AG04449 (cell line): ENCODE results near the gene ADGRL2.

Experiments
- CTCF ChIA-PET: fragments of 350-600 bp; formaldehyde crosslinking; extraction: SDS; loops from one replicate; lab custom pipeline; 2021; ENCODE audit warnings: antibody characterized with exemption; lab: Yijun Ruan, JAX
- POLR2A ChIA-PET: fragments of 400-600, 350-600 bp; formaldehyde crosslinking; extraction: SDS; loops from one replicate; lab custom pipeline; 2020; ENCODE audit warnings: antibody characterized with exemption, inconsistent platforms; lab: Yijun Ruan, JAX
- DNase-seq: peaks from one replicate; pipeline ENCODE4 v3.0.0-alpha.2; 2010; ENCODE audit warnings: low read depth, low spot score
- H3K4me3 ChIP-seq: 2 replicates; pipeline ENCODE4 v1.5.1; 2011; ENCODE audit warnings: low read depth, mild to moderate bottlenecking, control low read depth, low read length
- CTCF ChIP-seq: IDR thresholded peaks from one replicate; pipeline ENCODE4 v1.5.1; 2011; ENCODE audit warnings: mild to moderate bottlenecking, moderate library complexity, low read length, control low read depth, inconsistent platforms; ENCODE audit not compliant: insufficient read depth; ENCODE audit errors: missing control alignments

Gene ADGRL2

DNA sequence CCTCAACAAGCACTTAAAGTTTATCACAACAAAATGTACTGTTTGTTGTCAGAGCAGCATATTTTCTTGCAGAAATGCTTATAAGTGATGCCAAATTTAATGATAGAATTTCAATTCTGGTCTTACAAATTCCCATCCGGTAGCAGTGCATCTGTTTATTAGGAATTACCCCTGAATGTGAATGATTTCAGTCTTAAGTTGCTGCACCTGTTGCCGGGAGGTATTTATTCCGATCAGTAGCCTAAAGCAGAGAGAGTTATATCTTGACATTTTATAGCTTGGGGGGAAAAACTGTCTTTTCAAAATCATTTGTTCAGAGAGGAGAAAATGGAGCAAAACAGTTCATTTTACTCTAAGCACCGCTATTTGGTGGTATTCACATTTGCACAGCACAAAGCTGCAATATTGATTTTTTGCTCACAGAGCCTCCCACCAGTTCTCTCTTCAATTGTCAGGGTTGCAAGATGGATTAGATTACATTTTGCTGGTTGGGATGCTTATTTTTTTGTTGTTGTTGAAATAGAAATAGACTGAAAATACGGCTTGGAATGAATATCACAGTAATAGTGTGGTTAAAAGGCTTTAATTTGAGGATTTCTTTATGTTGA, 98.6 kb downstream of the ADGRL2 start:
- no peak overlapping the region for H3K4me3 ChIP-seq
- TF ChIP-seq CTCF = no peak
- POLR2A ChIA-PET = no interaction called here
- DNase-seq = no peak
- CTCF ChIA-PET = no interaction called here

DNA sequence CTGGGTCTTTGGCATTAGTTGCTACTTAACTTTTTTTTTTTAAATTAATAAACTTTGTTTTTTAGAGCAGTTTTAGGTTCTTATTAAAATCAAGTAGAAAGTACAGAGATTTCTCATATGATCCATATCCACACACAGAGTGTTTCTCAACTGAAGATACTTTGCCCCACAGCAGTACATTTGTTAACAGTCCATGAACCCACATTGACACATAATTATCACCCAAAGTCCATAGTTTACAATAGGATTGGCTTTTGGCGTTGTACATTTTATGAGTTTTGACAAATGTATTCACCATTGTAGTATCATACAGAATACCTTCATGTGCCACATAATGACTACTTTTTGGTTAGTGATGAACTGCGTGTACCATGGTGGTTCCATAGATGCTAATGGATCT, 106.8 kb downstream of the ADGRL2 start:
- no peak for TF ChIP-seq CTCF
- DNase-seq = no peak
- H3K4me3 ChIP-seq = no peak overlapping the region
- ChIA-PET CTCF (no interaction called here), POLR2A (no interaction called here)

- no peak for TF ChIP-seq CTCF
- DNase-seq = no peak
- POLR2A ChIA-PET = no interaction called here
- H3K4me3 ChIP-seq = no peak overlapping the region
- CTCF ChIA-PET = no interaction called here
Observed at GRCh38 chr1:81912383-81912782, 111.6 kb downstream of the ADGRL2 start.

- no peak overlapping the region for H3K4me3 ChIP-seq
- DNase-seq = no peak
- ChIA-PET POLR2A (no interaction called here), CTCF (no interaction called here)
- TF ChIP-seq CTCF = no peak
Observed at GRCh38 chr1:81915937-81916336, 115.2 kb downstream of the ADGRL2 start.

DNA sequence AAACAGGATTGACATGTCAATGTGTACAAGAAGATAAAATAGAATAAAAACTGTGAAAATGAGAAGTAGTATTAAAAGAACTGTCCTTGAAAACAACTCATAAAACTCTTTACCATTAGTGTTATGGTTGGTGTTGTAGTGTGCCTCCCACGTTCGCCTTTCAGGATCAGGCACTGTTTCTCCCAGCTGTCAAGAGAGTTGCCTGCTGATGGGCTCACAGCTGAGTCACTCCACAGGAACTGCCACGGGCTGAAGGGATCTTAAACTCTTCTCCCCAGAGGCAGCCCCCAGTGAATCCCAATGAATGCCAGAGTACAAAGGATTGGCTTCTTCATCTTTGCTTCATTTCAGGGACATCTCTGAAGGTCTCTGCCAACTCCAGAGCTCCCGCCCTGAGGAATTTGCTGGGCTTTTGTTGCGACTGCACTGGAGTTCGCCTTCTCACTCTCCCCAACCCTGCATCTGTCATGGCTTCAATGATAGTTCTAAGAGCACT, 119.6 kb downstream of the ADGRL2 start:
- ChIA-PET POLR2A (no interaction called here), CTCF (interaction anchor here (1.4 kb wide), 1 partner anchor 9 kb away, joined by 3 read pairs; no protein-coding TSS in a partner anchor)
- TF ChIP-seq CTCF = no peak
- peak; percentile 5 for DNase-seq
- H3K4me3 ChIP-seq = peak overlapping the region; percentile 23

GRCh38 chr1:81920886-81921285, 120.2 kb downstream of the ADGRL2 start:
- H3K4me3 ChIP-seq = no peak overlapping the region
- CTCF ChIA-PET = interaction anchor here (1.4 kb wide), 1 partner anchor 8 kb away, joined by 3 read pairs; no protein-coding TSS in a partner anchor
- no peak for DNase-seq
- no peak for TF ChIP-seq CTCF
- POLR2A ChIA-PET = no interaction called here
